Progenitor cell of endocrine pancreas (in vitro differentiated cells): ENCODE results near the gene RAP1GAP. TPM values are rescaled to one million over a fixed set of nuclear protein-coding genes. Genes with fewer than 3 reads are reported as not detected.

Experiments used
- DNase-seq: peaks from one replicate; pipeline ENCODE4 v3.0.0; 2021; ENCODE audit warnings: low spot score; ENCODE audit not compliant: unreplicated experiment
- H3K27ac Mint-ChIP-seq: 2 replicates; pipeline ENCODE4 v1.8.0; 2021; ENCODE audit warnings: mild to moderate bottlenecking, moderate library complexity, mixed read lengths
- H3K27me3 Mint-ChIP-seq: 2 replicates; pipeline ENCODE4 v1.8.0; 2021; ENCODE audit warnings: mixed read lengths
- H3K36me3 Mint-ChIP-seq: 2 replicates; pipeline ENCODE4 v1.8.0; 2022; ENCODE audit warnings: mixed read lengths; ENCODE audit not compliant: insufficient read depth
- H3K4me1 Mint-ChIP-seq: 2 replicates; pipeline ENCODE4 v1.8.0; 2021; ENCODE audit warnings: low read depth, mixed read lengths
- H3K4me3 Mint-ChIP-seq: 2 replicates; pipeline ENCODE4 v1.8.0; 2021; ENCODE audit warnings: low read depth, mild to moderate bottlenecking, moderate library complexity, mixed read lengths
- H3K9me3 Mint-ChIP-seq: 2 replicates; pipeline ENCODE4 v1.8.0; 2021; ENCODE audit warnings: low read depth, mixed read lengths
- total RNA-seq: library from RNA; stranded (reverse); gene quantifications from 2 replicates; pipeline ENCODE4 v1.2.1, GENCODE V29; 2021
- TF ChIP-seq, protein P1 (sequence below): fragments of 200-600 bp; sonication (generic); IDR thresholded peaks from one replicate; pipeline ENCODE4 v1.5.0; 2021; ENCODE audit warnings: antibody characterized with exemption, mild to moderate bottlenecking; ENCODE audit not compliant: unreplicated experiment

Gene RAP1GAP
- total RNA-seq, 1 donor from 2014 or later = 15.3 TPM

- no peaks in the 10 kb centered on the region for H3K4me1 Mint-ChIP-seq
- no peak overlapping the region for H3K27ac Mint-ChIP-seq
- no peak for DNase-seq
- TF ChIP-seq, protein P1, sequence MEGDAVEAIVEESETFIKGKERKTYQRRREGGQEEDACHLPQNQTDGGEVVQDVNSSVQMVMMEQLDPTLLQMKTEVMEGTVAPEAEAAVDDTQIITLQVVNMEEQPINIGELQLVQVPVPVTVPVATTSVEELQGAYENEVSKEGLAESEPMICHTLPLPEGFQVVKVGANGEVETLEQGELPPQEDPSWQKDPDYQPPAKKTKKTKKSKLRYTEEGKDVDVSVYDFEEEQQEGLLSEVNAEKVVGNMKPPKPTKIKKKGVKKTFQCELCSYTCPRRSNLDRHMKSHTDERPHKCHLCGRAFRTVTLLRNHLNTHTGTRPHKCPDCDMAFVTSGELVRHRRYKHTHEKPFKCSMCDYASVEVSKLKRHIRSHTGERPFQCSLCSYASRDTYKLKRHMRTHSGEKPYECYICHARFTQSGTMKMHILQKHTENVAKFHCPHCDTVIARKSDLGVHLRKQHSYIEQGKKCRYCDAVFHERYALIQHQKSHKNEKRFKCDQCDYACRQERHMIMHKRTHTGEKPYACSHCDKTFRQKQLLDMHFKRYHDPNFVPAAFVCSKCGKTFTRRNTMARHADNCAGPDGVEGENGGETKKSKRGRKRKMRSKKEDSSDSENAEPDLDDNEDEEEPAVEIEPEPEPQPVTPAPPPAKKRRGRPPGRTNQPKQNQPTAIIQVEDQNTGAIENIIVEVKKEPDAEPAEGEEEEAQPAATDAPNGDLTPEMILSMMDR = no peak
- H3K4me3 Mint-ChIP-seq = no peak overlapping the region
- no peaks in the 10 kb centered on the region for H3K36me3 Mint-ChIP-seq
- H3K27me3 Mint-ChIP-seq = peaks cover 35% of the 10 kb centered on the region
- no peaks in the 10 kb centered on the region for H3K9me3 Mint-ChIP-seq
These were observed 85.1 kb downstream of the RAP1GAP start for GRCh38 chr1:21584096-21584495.

DNA sequence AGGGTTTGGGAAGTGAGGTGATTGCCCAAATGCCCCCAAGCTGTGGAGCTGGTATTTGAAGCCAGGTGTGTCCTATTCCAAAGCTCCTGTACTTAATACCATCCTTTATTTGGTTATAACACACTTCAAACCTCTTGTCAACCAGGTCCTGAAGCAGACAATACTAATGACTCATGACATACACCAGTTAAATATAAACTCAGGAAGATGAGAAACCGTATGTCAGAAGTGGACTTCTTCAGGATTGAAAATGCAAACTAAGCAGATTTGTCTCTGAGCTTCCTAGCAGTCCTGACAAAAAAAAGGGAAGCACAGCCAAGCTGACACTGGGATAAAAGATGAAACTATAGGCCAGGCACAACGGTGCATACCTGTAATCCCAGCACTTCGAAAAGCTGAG lies 89.4 kb downstream of the RAP1GAP start:
- TF ChIP-seq, protein P1 = no peak
- H3K27ac Mint-ChIP-seq = peak overlapping the region; percentile 24
- H3K4me1 Mint-ChIP-seq = no peaks in the 10 kb centered on the region
- H3K4me3 Mint-ChIP-seq = no peak overlapping the region
- H3K9me3 Mint-ChIP-seq = no peaks in the 10 kb centered on the region
- H3K36me3 Mint-ChIP-seq = no peaks in the 10 kb centered on the region
- peaks cover 14% of the 10 kb centered on the region for H3K27me3 Mint-ChIP-seq
- DNase-seq = no peak

GRCh38 chr1:21577933-21578332 lies 91.2 kb downstream of the RAP1GAP start:
- Mint-ChIP-seq H3K9me3 (no peaks in the 10 kb centered on the region), H3K27me3 (peaks cover 10% of the 10 kb centered on the region), H3K4me3 (no peak overlapping the region), H3K4me1 (no peaks in the 10 kb centered on the region), H3K27ac (no peak overlapping the region), H3K36me3 (no peaks in the 10 kb centered on the region)
- no peak for DNase-seq
- TF ChIP-seq, protein P1 = no peak

GRCh38 chr1:21577324-21577723 lies 91.8 kb downstream of the RAP1GAP start:
- H3K4me1 Mint-ChIP-seq = no peaks in the 10 kb centered on the region
- peaks cover 6% of the 10 kb centered on the region for H3K27me3 Mint-ChIP-seq
- TF ChIP-seq, protein P1 = no peak
- DNase-seq = no peak
- no peaks in the 10 kb centered on the region for H3K36me3 Mint-ChIP-seq
- no peak overlapping the region for H3K4me3 Mint-ChIP-seq
- no peaks in the 10 kb centered on the region for H3K9me3 Mint-ChIP-seq
- no peak overlapping the region for H3K27ac Mint-ChIP-seq

- Mint-ChIP-seq H3K9me3 (no peaks in the 10 kb centered on the region), H3K36me3 (no peaks in the 10 kb centered on the region), H3K27me3 (peaks cover 6% of the 10 kb centered on the region), H3K4me3 (no peak overlapping the region), H3K27ac (no peak overlapping the region), H3K4me1 (no peaks in the 10 kb centered on the region)
- TF ChIP-seq, protein P1 = no peak
- DNase-seq = no peak
These were observed 92.4 kb downstream of the RAP1GAP start for GRCh38 chr1:21576798-21577187.
